Epithelial cell of esophagus (primary cell): ENCODE measurements around the gene ARHGAP25.

ENCODE experiments used
- DNase-seq: peaks from one replicate; pipeline ENCODE4 v3.0.0; 2010; ENCODE audit warnings: low read depth
- H3K4me3 ChIP-seq: 2 replicates; pipeline ENCODE4 v1.5.1; 2011; ENCODE audit warnings: mild to moderate bottlenecking, low read length, control low read depth
- TF ChIP-seq, protein P1 (sequence below): IDR thresholded peaks from 2 replicates; pipeline ENCODE4 v1.5.1; 2011; ENCODE audit warnings: low read depth, mild to moderate bottlenecking, low read length, control low read depth, inconsistent platforms; ENCODE audit not compliant: insufficient read depth; ENCODE audit errors: missing control alignments

Gene ARHGAP25

DNA sequence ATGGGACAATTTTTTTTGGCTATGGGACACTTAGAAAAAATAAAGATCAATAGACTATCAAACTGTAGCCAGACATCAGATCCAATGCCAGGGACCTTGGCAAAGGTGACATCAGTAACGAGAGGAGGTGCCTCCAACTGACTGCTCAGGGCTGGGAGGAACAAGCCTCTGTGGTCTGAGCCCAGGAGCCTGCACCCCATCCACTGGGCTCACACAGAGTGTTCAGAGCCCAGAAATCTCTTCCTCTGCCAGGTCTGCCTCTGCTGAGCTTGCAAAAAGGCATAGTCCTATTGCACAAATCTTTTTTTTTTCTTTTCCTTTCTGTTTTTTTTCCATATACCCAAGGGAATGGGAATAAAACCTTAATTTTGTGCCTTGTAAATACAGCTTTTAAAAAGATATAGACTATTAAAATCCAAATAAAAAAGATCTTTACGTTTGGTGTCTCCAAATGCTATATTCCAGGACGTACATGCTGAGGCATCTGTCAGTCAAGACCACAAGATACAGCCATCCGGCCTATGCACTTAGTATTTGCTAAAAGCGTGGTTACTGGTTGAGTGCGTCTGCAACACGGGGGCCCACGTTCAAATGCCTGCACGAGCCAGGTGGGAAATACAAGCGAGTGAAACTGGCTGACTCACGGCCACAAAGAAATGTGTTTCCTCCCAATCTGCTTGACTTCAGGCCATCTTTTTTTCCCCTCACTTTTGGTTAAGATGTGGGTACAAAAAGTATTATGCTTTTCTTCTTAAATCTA lies 7.8 kb upstream of the ARHGAP25 start:
- peak; percentile 48 for DNase-seq
- H3K4me3 ChIP-seq = no peak overlapping the region
- TF ChIP-seq, protein P1, sequence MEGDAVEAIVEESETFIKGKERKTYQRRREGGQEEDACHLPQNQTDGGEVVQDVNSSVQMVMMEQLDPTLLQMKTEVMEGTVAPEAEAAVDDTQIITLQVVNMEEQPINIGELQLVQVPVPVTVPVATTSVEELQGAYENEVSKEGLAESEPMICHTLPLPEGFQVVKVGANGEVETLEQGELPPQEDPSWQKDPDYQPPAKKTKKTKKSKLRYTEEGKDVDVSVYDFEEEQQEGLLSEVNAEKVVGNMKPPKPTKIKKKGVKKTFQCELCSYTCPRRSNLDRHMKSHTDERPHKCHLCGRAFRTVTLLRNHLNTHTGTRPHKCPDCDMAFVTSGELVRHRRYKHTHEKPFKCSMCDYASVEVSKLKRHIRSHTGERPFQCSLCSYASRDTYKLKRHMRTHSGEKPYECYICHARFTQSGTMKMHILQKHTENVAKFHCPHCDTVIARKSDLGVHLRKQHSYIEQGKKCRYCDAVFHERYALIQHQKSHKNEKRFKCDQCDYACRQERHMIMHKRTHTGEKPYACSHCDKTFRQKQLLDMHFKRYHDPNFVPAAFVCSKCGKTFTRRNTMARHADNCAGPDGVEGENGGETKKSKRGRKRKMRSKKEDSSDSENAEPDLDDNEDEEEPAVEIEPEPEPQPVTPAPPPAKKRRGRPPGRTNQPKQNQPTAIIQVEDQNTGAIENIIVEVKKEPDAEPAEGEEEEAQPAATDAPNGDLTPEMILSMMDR = no peak

DNA sequence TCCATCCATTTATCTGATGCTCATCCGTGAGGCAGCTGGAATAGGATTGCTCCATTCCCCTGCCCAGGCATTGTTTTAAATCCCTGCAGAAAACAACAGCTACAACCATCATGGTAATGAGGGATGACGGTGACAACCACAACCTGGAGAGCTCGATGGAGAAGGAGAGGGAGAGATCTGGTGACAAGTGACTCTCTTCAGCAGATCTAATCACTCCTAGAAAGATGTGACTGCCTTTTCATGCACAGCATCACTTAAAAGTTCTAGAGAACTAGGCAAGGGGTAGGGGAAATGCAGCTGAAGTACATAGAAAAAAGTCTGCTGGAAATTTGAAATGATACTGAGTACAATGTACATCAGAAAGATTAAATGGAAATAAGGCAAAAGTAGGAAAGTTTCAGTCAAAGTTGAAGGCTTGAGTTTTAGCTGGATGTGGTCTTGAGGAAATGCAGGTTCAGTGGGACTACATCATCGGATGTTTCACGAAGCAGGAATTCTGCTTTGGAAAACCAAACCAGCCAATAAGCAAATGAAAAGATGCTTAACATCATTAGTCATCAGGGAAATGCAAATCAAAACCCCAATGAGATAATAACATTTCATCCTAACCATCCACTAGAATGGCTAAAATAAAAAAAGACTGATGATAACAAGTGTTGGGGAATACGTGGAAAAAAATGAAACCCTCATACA lies 6.8 kb upstream of the ARHGAP25 start:
- DNase-seq = peak; percentile 81
- TF ChIP-seq, protein P1 = no peak
- no peak overlapping the region for H3K4me3 ChIP-seq

DNA sequence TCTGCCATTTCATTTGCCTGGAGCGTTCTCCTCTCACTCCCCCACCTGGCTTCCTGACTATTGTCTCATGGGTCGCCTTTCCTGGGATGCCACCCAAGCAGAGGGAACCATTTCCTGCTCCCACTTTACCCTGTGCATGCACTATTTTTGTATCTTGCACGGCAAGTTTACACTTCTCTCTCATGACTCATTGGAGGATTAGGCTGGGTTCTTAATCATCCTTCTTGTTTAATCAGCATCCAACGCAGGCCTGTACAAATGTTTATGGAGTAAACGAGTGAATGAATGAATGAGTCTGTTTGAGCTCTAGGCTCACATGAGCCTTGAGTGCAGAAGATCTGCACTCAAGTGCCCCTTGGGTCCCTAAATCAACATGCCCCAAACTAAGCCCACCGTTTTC lies 3.8 kb upstream of the ARHGAP25 start:
- peak; percentile 90 for DNase-seq
- no peak overlapping the region for H3K4me3 ChIP-seq
- TF ChIP-seq, protein P1 = no peak

DNA sequence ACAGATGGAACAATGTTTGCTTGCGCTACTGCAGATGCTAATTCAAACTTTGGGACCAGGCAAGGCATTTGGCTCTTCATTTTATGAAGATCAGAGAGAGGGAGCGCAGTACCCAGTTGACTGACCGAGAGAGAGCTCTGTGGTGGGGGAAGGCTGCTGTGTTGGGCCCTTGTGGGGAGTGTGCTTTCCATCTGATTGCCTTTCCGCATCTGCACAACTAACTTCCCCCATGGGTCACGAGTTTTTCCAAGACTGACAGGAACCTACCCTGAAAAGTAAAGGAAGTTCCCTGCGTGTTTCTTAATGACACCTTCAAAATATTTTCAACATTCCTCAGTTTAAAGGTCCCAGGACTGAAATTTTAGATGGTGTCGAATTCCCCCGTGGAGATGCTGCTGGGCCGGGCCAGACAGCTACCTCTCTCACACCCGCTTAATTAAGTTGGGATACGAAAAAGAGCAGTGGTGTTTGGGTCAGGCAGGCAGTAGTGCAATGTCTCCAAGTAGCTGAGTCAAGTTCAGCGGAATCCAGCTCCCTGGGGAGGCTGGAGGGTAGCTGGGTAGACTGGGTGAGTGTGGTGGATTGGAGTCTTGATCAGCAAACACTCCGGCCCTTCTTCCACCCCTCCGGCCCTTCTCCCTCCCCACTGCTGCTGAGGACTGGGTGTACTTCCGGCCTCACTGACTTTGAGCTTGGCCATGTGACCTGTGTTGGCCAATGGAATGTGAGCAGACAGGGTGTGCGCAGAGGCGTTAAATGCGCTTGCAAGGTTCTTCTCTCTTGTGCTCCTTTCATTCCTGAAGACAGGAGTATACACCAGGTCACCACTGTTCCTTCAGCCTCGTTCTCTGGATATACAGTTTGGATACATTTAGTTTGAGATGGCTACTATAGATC lies 2.3 kb upstream of the ARHGAP25 start:
- TF ChIP-seq, protein P1 = no peak
- no peak for DNase-seq
- no peak overlapping the region for H3K4me3 ChIP-seq

DNA sequence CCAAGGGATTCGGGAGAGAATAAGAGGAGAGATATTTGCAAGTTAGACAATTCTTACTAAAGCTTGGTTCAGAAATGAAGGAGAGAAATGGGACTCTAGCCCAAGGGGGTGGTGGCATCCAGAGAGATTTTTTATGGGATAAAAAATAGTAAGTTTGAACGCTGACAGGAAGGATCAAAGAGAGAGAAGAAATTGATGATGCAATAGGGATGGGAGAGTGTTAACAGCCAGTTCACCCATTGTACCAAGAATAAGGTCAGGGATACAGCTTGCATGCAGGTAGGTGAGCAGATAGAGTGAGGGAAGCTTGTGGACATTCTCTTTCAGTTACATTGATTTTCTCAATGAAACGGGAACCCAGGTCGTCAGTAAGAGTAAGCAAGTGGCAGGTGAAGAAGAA lies 1.2 kb upstream of the ARHGAP25 start:
- no peak for DNase-seq
- no peak overlapping the region for H3K4me3 ChIP-seq
- TF ChIP-seq, protein P1 = no peak

DNA sequence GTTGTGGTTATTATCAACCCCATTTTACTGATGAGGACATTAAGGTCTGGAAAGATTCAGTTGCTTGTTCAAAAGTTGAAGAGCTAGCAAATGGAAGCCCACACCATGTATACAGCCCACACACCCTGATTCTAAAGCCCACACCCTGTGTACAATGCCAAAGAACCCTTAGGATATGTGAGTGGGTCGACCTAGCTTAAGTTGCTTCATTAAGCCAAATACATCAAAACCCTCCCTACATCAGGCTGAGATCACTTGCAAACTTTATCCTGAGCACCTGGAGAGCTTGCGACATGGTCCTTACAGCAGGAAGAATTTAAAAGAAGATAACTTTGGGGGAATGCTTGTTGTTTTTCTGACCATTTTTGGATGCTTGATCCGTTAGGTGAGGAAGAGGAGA lies 435 bp upstream of the ARHGAP25 start:
- H3K4me3 ChIP-seq = no peak overlapping the region
- TF ChIP-seq, protein P1 = no peak
- no peak for DNase-seq
